K562 (cell line): ENCODE data around the gene ZNF30. TPM values are rescaled to one million over a fixed set of nuclear protein-coding genes. Genes with fewer than 3 reads are reported as not detected.

Source experiments
- ATF4 ChIP-seq: fragments of 450-650 bp; formaldehyde crosslinking; IDR thresholded peaks from 2 replicates; pipeline ENCODE4 v1.4.0; 2022; ENCODE audit warnings: mild to moderate bottlenecking, moderate library complexity
- BRF1 ChIP-seq: IDR thresholded peaks from 3 replicates; pipeline ENCODE4 v1.6.1; 2011; ENCODE audit warnings: borderline replicate concordance, mild to moderate bottlenecking; ENCODE audit not compliant: insufficient read length; ENCODE audit errors: extremely low read depth
- CBX2 ChIP-seq: fragments of 200-600 bp; sonication (generic); IDR thresholded peaks from one replicate; pipeline ENCODE4 v1.6.1; 2012; ENCODE audit warnings: mild to moderate bottlenecking, low read length, inconsistent platforms; ENCODE audit not compliant: insufficient read depth, poor library complexity, severe bottlenecking
- EZH2 ChIP-seq: IDR thresholded peaks from 2 replicates; pipeline ENCODE4 v1.6.1; 2012; ENCODE audit warnings: low read depth, mild to moderate bottlenecking, inconsistent platforms, low read length, borderline replicate concordance
- FOXM1 ChIP-seq, 2 experiments: fragments of 450-650 bp in 1 of 2; sonication (generic) in 1 of 2; formaldehyde crosslinking in 1 of 2; IDR thresholded peaks; 2 replicates each; pipeline versions ENCODE4 v1.6.1 to v1.9.0; 2017 to 2022; ENCODE audit warnings: low read depth in 2 of 2, mild to moderate bottlenecking in 2 of 2, missing genetic modification reagents in 1 of 2, moderate library complexity in 1 of 2
- FOXP4 ChIP-seq: sonication (generic); formaldehyde crosslinking; IDR thresholded peaks from 2 replicates; pipeline ENCODE4 v1.8.0; 2022; ENCODE audit warnings: mild to moderate bottlenecking, missing genetic modification reagents, borderline replicate concordance
- GABPB1 ChIP-seq: sonication (generic); formaldehyde crosslinking; IDR thresholded peaks from 2 replicates; pipeline ENCODE4 v1.8.0; 2022; ENCODE audit warnings: mild to moderate bottlenecking, missing genetic modification reagents
- GABPB2 ChIP-seq: fragments of 250-450 bp; sonication (Bioruptor Pico); conservative IDR thresholded peaks from 2 replicates; pipeline ENCODE4 v1.5.1; 2021; ENCODE audit warnings: mild to moderate bottlenecking
- HNRNPK ChIP-seq: fragments of 200-400 bp; formaldehyde crosslinking; IDR thresholded peaks from one replicate; pipeline ENCODE4 v1.6.1; 2018; ENCODE audit warnings: mild to moderate bottlenecking, low read depth, low read length; ENCODE audit not compliant: poor library complexity, severe bottlenecking
- NFXL1 ChIP-seq: fragments of 450-650 bp; formaldehyde crosslinking; IDR thresholded peaks from 2 replicates; pipeline ENCODE4 v1.4.0; 2021; ENCODE audit warnings: mild to moderate bottlenecking
- SLC30A9 ChIP-seq: fragments of 250-450 bp; sonication (Bioruptor Pico); IDR thresholded peaks from 2 replicates; pipeline ENCODE4 v1.8.0; 2022; ENCODE audit warnings: mild to moderate bottlenecking, moderate library complexity
- SNIP1 ChIP-seq: fragments of 450-650 bp; IDR thresholded peaks from 2 replicates; pipeline ENCODE4 v1.7.1; 2017; ENCODE audit warnings: low read depth, mild to moderate bottlenecking
- STAT6 ChIP-seq: sonication (generic); formaldehyde crosslinking; IDR thresholded peaks from 2 replicates; pipeline ENCODE4 v1.8.1; 2023; ENCODE audit warnings: mild to moderate bottlenecking, missing genetic modification reagents
- SUPT5H ChIP-seq: fragments of 450-650 bp; IDR thresholded peaks from 2 replicates; pipeline ENCODE4 v1.6.1; 2016
- ZBTB34 ChIP-seq: fragments of 250-450 bp; sonication (Bioruptor Pico); IDR thresholded peaks from 2 replicates; pipeline ENCODE4 v1.8.0; 2021; ENCODE audit warnings: mild to moderate bottlenecking, moderate library complexity
- ZNF224 ChIP-seq: sonication (generic); formaldehyde crosslinking; IDR thresholded peaks from 2 replicates; pipeline ENCODE4 v1.8.0; 2022; ENCODE audit warnings: mild to moderate bottlenecking, missing genetic modification reagents
- polyA plus RNA-seq, 8 experiments: library from polyadenylated mRNA; depleted of rRNA in 4 of 8; stranded (reverse) in 5 of 8; unstranded in 3 of 8; fragments of >200 nt; fragmentation: Nextera tagmentation in 2 of 8; fragmentation: Illumina TruSeq in 1 of 8; extraction: Ambion mirVana in 2 of 8; extraction: Trizol in 1 of 8; gene quantifications; 2 replicates each; pipeline versions ENCODE4 v1.2.1 to v1.2.3, GENCODE V29; 2011 to 2014; ENCODE audit warnings: inconsistent platforms in 1 of 8, missing spikeins in 1 of 8
- total RNA-seq, 7 experiments: library from RNA; depleted of rRNA in 6 of 7; stranded (reverse); fragments of >200 nt in 6 of 7; fragmentation: Illumina TruSeq in 2 of 7; extraction: Trizol in 2 of 7; gene quantifications; 2 replicates each; pipeline versions ENCODE4 v1.2.1 to v1.2.3, GENCODE V29; 2011 to 2021; ENCODE audit warnings: low replicate concordance in 1 of 7

ZNF30 gene
- total and polyA plus RNA-seq, 9 of the 15 experiments (the other 6 are each of a cell fraction or from before 2014, with no cell fraction given): 7.3 to 13.4 (median 10.6) TPM

GRCh38 chr19:34963573-34964406, 37.1 kb downstream of the ZNF30 start, which contains the start of gene ZNF792 (continued):
- TF ChIP-seq FOXP4 (CRISPR knock-in tag): no peak
- peak; percentile 56 for TF ChIP-seq SUPT5H
- no peak for TF ChIP-seq NFXL1 (CRISPR knock-in tag)
- TF ChIP-seq ZNF224: no peak
- TF ChIP-seq STAT6 (CRISPR knock-in tag): no peak
- TF ChIP-seq CBX2: no peak
- no peak for TF ChIP-seq GABPB2 (CRISPR knock-in tag)
- no peak for TF ChIP-seq SLC30A9 (CRISPR knock-in tag)
- no peak for TF ChIP-seq ZBTB34 (CRISPR knock-in tag)
- no peak for TF ChIP-seq HNRNPK
- TF ChIP-seq ATF4 (CRISPR knock-in tag): no peak
- no peak for TF ChIP-seq FOXM1 (IDR thresholded peaks at IDR 0.05; ENCODE audit: low read depth)
- TF ChIP-seq FOXM1 (CRISPR knock-in tag; IDR thresholded peaks at IDR 0.05; ENCODE audit: low read depth): no peak
- no peak for TF ChIP-seq EZH2
- TF ChIP-seq SNIP1: no peak
- TF ChIP-seq GABPB1 (CRISPR knock-in tag): peak; percentile 34; the same call in 1 of the 2 replicates
- no peak for TF ChIP-seq BRF1
